ENCODE data around the gene MCM10. TPM values are rescaled to one million over a fixed set of nuclear protein-coding genes. Genes with fewer than 3 reads are reported as not detected.

Gene MCM10
- total and polyA plus RNA-seq, 2 of the 4 experiments (the other 2 are of a cell fraction), result 5.4 to 11.8 TPM

GRCh38 chr10:13167568-13167967 is 6.2 kb downstream of the MCM10 start:
- H3K9ac ChIP-seq (ENCODE audit: low read depth, low read length), result no peak overlapping the region
- H3K4me1 ChIP-seq (ENCODE audit: control insufficient read depth, insufficient read depth, low read length), result no peaks in the 10 kb centered on the region
- peaks cover 3% of the 10 kb centered on the region; the same call in 1 of the 2 replicates for H4K20me1 ChIP-seq (ENCODE audit: insufficient read depth, low read length)
- H3K9me3 ChIP-seq (ENCODE audit: control insufficient read depth, insufficient read depth, low read length), result no peaks in the 10 kb centered on the region
- H3K36me3 ChIP-seq (ENCODE audit: control insufficient read depth, insufficient read depth, low read length), result peaks cover 3% of the 10 kb centered on the region
- no peak overlapping the region for H3K27ac ChIP-seq (ENCODE audit: insufficient read depth, low read length)
- H3K27me3 ChIP-seq (ENCODE audit: control insufficient read depth, insufficient read depth, low read length), result no peaks in the 10 kb centered on the region
- 88% methylated on average over 6 of the region's 7 CpGs; no CpG with 5 or more reads in 1 of the 2 experiments for WGBS, 2 experiments (ENCODE audit: extremely low coverage in 2 of 2, insufficient read length in 1 of 2)
- no peak overlapping the region for H2BK5ac ChIP-seq (ENCODE audit: low read depth, low read length, poor library complexity, severe bottlenecking)
- TF ChIP-seq USF2 (IDR thresholded peaks at IDR 0.05; ENCODE audit: low read depth, low read length), result no peak
- ATAC-seq (ENCODE audit: low read depth) (no peak), DNase-seq (no peak)
- no peak overlapping the region for H2AK5ac ChIP-seq (ENCODE audit: low read depth, low read length)
- no peak overlapping the region for H2BK120ac ChIP-seq (ENCODE audit: low read depth, low read length)
- intact Hi-C loops (cut with micrococcal nuclease) (no loop called here), dilution Hi-C loops (cut with HindIII; ENCODE audit: low sequenced_read_pairs, unreplicated experiment) (no loop called here), in situ Hi-C loops (cut with MboI; ENCODE audit: low sequenced_read_pairs) (no loop called here)
- no peak overlapping the region for H2AK9ac ChIP-seq (replicated peaks; ENCODE audit: low read depth, low read length, poor library complexity)
- no peak overlapping the region for H3K56ac ChIP-seq (ENCODE audit: extremely low read depth, insufficient read depth, low read length)
- no peak overlapping the region for H3K4me3 ChIP-seq (ENCODE audit: insufficient read depth, low read depth, low read length)
- H2BK15ac ChIP-seq (ENCODE audit: low read depth, low read length), result no peak overlapping the region
- no peak overlapping the region for H3K4me2 ChIP-seq (ENCODE audit: low read depth, low read length)
- CTCF ChIA-PET, result no interaction called here
- POLR2A ChIA-PET (ENCODE audit: unreplicated experiment), result no interaction called here
- no peak overlapping the region for H2BK20ac ChIP-seq (ENCODE audit: low read depth, low read length)
- no peak overlapping the region for H3K18ac ChIP-seq (ENCODE audit: low read depth, low read length)
- peaks cover 12 to 17% of the 10 kb centered on the region in 2 experiments for H3K79me1 ChIP-seq (ENCODE audit: low read depth in 1 of 2, low read length in 2 of 2)
- BruUV-seq (replicated peaks), result no TSS peak
- no peak overlapping the region for H3K23ac ChIP-seq (ENCODE audit: low read depth, low read length)
- H4K5ac ChIP-seq (ENCODE audit: low read depth, low read length), result no peak overlapping the region
- no peak overlapping the region for H3K4ac ChIP-seq (ENCODE audit: low read depth, low read length)
- H3K14ac ChIP-seq (replicated peaks; ENCODE audit: low read depth, low read length), result no peak overlapping the region
- no peak overlapping the region for H4K8ac ChIP-seq (ENCODE audit: low read depth in 2 of 2, low read length in 2 of 2)
- H2AFZ ChIP-seq (replicated peaks; ENCODE audit: low read length, poor library complexity), result no peak overlapping the region
- H3K9me1 ChIP-seq (ENCODE audit: insufficient read depth, low read length), result no peaks in the 10 kb centered on the region
- H4K91ac ChIP-seq (ENCODE audit: insufficient read depth, low read depth, low read length), result no peak overlapping the region

Data from IMR-90 (cell line).